Heart left ventricle (tissue), 16 donors: ENCODE data around the gene IL1RAPL1. TPM values are rescaled to one million over a fixed set of nuclear protein-coding genes. Genes with fewer than 3 reads are reported as not detected.

ENCODE experiments used
- ATAC-seq, 4 donors: fragments of 200-7000 bp; cut with Tn5 transposase; one replicate each; pipeline ENCODE4 v1.9.1; 2020 to 2022; ENCODE audit warnings: moderate library complexity in 4 of 4, mild to moderate bottlenecking in 3 of 4, moderate number of reproducible peaks in 1 of 4
- DNase-seq, 5 donors: peaks; one replicate each; pipeline ENCODE4 v3.0.0-alpha.2; 2020
- H3K27ac ChIP-seq, 12 donors: fragments of 200-600 bp; sonication (generic) in 4 of 12; one replicate each; pipeline versions ENCODE4 v1.5.0 to v1.8.0; 2016 to 2022; ENCODE audit warnings: mild to moderate bottlenecking in 2 of 12
- H3K27me3 ChIP-seq, 9 donors: fragments of 200-600 bp; sonication (generic) in 2 of 9; one replicate each; pipeline versions ENCODE4 v1.5.1 to v1.8.0; 2016 to 2022; ENCODE audit warnings: mild to moderate bottlenecking in 3 of 9
- H3K36me3 ChIP-seq, 9 donors: fragments of 200-600 bp; sonication (generic) in 2 of 9; one replicate each; pipeline versions ENCODE4 v1.5.0 to v1.8.0; 2018 to 2022; ENCODE audit warnings: mild to moderate bottlenecking in 2 of 9
- H3K4me1 ChIP-seq, 12 donors: fragments of 200-600 bp; sonication (generic) in 4 of 12; one replicate each; pipeline versions ENCODE4 v1.5.0 to v1.8.0; 2016 to 2022; ENCODE audit warnings: mild to moderate bottlenecking in 3 of 12
- H3K4me3 ChIP-seq, 12 donors: fragments of 200-600 bp; sonication (generic) in 4 of 12; one replicate each; pipeline versions ENCODE4 v1.5.0 to v1.8.0; 2017 to 2022; ENCODE audit warnings: mild to moderate bottlenecking in 9 of 12, moderate library complexity in 4 of 12
- H3K9me3 ChIP-seq, 12 donors: fragments of 200-600 bp; sonication (generic) in 4 of 12; one replicate each; pipeline versions ENCODE4 v1.5.0 to v1.8.0; 2016 to 2022; ENCODE audit warnings: mild to moderate bottlenecking in 1 of 12
- CTCF ChIP-seq, 12 donors: fragments of 200-600 bp; sonication (generic) in 4 of 12; IDR thresholded peaks; one replicate each; pipeline versions ENCODE4 v1.5.0 to v1.8.0; 2018 to 2022; ENCODE audit warnings: antibody characterized with exemption in 12 of 12, mild to moderate bottlenecking in 5 of 12
- POLR2A ChIP-seq, 2 donors: fragments of 450-650 bp; IDR thresholded peaks; one replicate each; pipeline ENCODE4 v1.6.1; 2017; ENCODE audit warnings: antibody characterized with exemption in 2 of 2, mild to moderate bottlenecking in 2 of 2, moderate library complexity in 2 of 2
- WGBS, 4 donors: extraction: QIAGEN DNeasy Blood & Tissue Kit in 2 of 4; methylation state at CpG; one replicate each; pipeline versions ENCODE4 v1.1.5 to v1.1.7; 2013 to 2018; 5-methylcytosine and 5-hydroxymethylcytosine counted together
- intact Hi-C, 10 donors: fragments of 100-400 bp; cut with DNase I; formaldehyde crosslinking; loops; one replicate each; pipeline versions ENCODE4 v1.11.1 to v1.14.2; 2022
- polyA plus RNA-seq, 2 donors: library from polyadenylated mRNA; stranded (reverse); fragments of 200-250 nt; gene quantifications; one replicate each; pipeline ENCODE4 v1.2.3, GENCODE V29; 2013
- total RNA-seq, 9 donors: library from RNA; depleted of rRNA in 2 of 9; stranded (reverse); fragments of >200 nt in 2 of 9; fragmentation: NEBNext Ultra II Directional in 3 of 9; extraction: Animal tissue kit (Norgen Biotek cat#: 25700) in 3 of 9; gene quantifications; one replicate each; pipeline versions ENCODE4 v1.1.0 to v1.2.4, GENCODE V29; 2016 to 2023
- donor health status: ischemic (EF 13 %, LVEDD 7.1; RV severe dilation, severe dysfunction).
- donor health status: healthy with polysubstance abuse.
- donor health status: DM: no; HTN: yes; CAD: no.
- donor health status: DM: no; HTN: no; CAD: no.
- donor health status: ischemic (EF 25% LVEDD 6.9; RV normal size, moderate dysfunction).
- donor health status: ischemic (EF 25% LVEDD 5.7; RV mildly dilated, moderate dysfunction).
- donor health status: healthy.
- donor health status: DM: yes; HTN: yes; CAD: no.
- donor health status: ischemic (EF 35%, LVEDD 5.7; RV mildly dilated, moderate dysfunction).
- donor health status: nonischemic (EF 11% LVEDD 7.7; RV severe dilation, severe dysfunction).
- donor health status: DM: yes; HTN: yes; CAD: no.
- donor health status: PGD.
- donor health status: ischemic (EF 29% LVEDD 5.4; RV normal size, mild dysfunction).
- donor health status: nonischemic (EF 23%, LVEDD 6.1; RV moderate dilation, normal function).

IL1RAPL1 gene
- total and polyA plus RNA-seq, 11 donors: 0.42 to 4.7 (median 2.3) TPM

- no peak for DNase-seq
- Histone ChIP-seq H3K27ac (no peak overlapping the region), H3K27me3 (no peaks in the 10 kb centered on the region), H3K4me3 (no peak overlapping the region), H3K36me3 (no peaks in the 10 kb centered on the region), H3K4me1 (no peaks in the 10 kb centered on the region), H3K9me3 (no peaks in the 10 kb centered on the region)
- no peak for ATAC-seq
- 55 to 83% (median 72%) methylated on average over 5 of the region's 5 CpGs for WGBS, 4 donors
- TF ChIP-seq CTCF (IDR thresholded peaks at IDR 0.05) (no peak), POLR2A (IDR thresholded peaks at IDR 0.05) (no peak)
- intact Hi-C loops: no loop called here
These were observed 866.1 kb downstream of the IL1RAPL1 start for GRCh38 chrX:29453333-29453732.

- DNase-seq (no peak), ATAC-seq (no peak)
- WGBS, 4 donors: 54 to 83% (median 69%) methylated on average over 3 of the region's 3 CpGs
- TF ChIP-seq CTCF (IDR thresholded peaks at IDR 0.05): no peak
- TF ChIP-seq POLR2A (IDR thresholded peaks at IDR 0.05): no peak
- intact Hi-C loops: no loop called here
- Histone ChIP-seq H3K4me3 (no peak overlapping the region), H3K27ac (no peak overlapping the region), H3K27me3 (no peaks in the 10 kb centered on the region), H3K4me1 (no peaks in the 10 kb centered on the region), H3K36me3 (no peaks in the 10 kb centered on the region), H3K9me3 (no peaks in the 10 kb centered on the region)
These were observed 868.5 kb downstream of the IL1RAPL1 start for GRCh38 chrX:29455702-29456101.

DNA sequence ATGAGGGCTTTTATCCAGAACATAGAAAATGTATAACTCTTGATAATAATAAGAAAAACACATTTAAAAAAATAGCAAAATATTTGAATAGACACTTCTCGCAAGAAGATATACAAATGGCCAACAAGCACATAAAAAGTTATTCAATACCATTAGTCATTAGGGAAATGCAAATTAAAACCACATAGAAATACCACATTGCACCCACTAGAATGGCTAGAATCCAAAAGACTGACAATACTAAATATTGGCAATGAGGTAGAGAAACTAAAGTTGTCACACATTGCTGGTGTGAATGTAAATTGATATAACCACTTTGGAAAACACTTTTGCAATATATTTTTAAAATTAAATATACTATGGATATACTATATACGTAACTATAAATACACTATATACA is 873.8 kb downstream of the IL1RAPL1 start:
- no peaks in the 10 kb centered on the region for H3K36me3 ChIP-seq
- TF ChIP-seq CTCF (IDR thresholded peaks at IDR 0.05): no peak
- no peak for TF ChIP-seq POLR2A (IDR thresholded peaks at IDR 0.05)
- no peaks in the 10 kb centered on the region for H3K4me1 ChIP-seq
- intact Hi-C loops: no loop called here
- H3K27me3 ChIP-seq: no peaks in the 10 kb centered on the region
- 83 to 95% (median 91%) methylated on average over 2 of the region's 2 CpGs for WGBS, 4 donors
- no peak overlapping the region for H3K27ac ChIP-seq
- DNase-seq (no peak), ATAC-seq (no peak)
- no peaks in the 10 kb centered on the region for H3K9me3 ChIP-seq
- H3K4me3 ChIP-seq: no peak overlapping the region

DNA sequence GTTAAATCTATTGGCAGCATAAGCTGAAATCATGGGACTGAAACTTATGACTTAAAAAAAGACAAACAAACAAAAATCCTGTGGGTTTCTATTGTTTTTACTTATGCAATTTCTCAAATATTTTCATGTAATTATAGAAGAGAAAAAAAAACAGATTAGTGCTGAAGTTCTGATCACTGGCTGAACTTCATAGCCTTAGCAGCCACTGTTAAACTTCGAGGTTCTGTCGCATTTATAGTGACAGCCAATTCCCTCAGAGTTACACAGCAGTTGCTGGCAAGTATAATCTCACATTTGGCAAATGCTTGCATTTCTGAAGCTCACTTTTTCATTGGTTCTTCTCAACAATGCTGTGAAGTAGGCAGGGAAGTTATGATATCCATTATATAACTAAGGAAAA is 879.2 kb downstream of the IL1RAPL1 start:
- Histone ChIP-seq H3K4me3 (no peak overlapping the region), H3K4me1 (no peaks in the 10 kb centered on the region), H3K36me3 (no peaks in the 10 kb centered on the region), H3K9me3 (no peaks in the 10 kb centered on the region), H3K27me3 (no peaks in the 10 kb centered on the region), H3K27ac (no peak overlapping the region)
- no peak for TF ChIP-seq POLR2A (IDR thresholded peaks at IDR 0.05)
- no peak for TF ChIP-seq CTCF (IDR thresholded peaks at IDR 0.05)
- 64 to 80% (median 69%) methylated on average over 2 of the region's 2 CpGs for WGBS, 4 donors
- ATAC-seq (no peak), DNase-seq (no peak)
- intact Hi-C loops: no loop called here
